ENCODE results near the gene UBE2G2.

Gene UBE2G2

DNA sequence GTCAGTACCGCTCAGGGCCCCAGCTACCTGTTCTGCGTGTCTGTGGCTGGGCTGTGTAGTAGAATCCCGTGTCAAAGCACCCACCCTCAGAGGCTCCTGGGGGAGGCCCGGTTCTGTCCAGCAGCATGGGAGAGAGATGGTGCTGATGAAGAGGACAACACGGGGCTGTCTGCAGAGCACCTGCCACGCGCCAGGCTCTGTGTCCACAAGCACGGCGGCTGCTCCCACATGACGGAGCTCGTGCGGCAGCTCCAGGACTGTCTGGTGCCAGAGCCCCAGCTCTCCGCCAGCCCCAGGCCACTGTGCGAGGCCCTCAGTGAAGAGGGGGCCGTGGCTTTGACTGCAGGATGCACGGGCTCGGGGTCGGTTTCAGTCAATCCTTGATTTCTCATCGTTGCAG is 48.3 kb downstream of the UBE2G2 start:
- in situ Hi-C loops (cut with MboI; ENCODE audit: low pct_unique_long_range_greater_than_20kb, low sequenced_read_pairs, unreplicated experiment), result no loop called here
- TF ChIP-seq, protein P1, sequence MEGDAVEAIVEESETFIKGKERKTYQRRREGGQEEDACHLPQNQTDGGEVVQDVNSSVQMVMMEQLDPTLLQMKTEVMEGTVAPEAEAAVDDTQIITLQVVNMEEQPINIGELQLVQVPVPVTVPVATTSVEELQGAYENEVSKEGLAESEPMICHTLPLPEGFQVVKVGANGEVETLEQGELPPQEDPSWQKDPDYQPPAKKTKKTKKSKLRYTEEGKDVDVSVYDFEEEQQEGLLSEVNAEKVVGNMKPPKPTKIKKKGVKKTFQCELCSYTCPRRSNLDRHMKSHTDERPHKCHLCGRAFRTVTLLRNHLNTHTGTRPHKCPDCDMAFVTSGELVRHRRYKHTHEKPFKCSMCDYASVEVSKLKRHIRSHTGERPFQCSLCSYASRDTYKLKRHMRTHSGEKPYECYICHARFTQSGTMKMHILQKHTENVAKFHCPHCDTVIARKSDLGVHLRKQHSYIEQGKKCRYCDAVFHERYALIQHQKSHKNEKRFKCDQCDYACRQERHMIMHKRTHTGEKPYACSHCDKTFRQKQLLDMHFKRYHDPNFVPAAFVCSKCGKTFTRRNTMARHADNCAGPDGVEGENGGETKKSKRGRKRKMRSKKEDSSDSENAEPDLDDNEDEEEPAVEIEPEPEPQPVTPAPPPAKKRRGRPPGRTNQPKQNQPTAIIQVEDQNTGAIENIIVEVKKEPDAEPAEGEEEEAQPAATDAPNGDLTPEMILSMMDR (IDR thresholded peaks at IDR 0.05; ENCODE audit: extremely low read depth, insufficient read depth, missing control alignments), result no peak
- DNase-seq (ENCODE audit: low spot score), result no peak

DNA sequence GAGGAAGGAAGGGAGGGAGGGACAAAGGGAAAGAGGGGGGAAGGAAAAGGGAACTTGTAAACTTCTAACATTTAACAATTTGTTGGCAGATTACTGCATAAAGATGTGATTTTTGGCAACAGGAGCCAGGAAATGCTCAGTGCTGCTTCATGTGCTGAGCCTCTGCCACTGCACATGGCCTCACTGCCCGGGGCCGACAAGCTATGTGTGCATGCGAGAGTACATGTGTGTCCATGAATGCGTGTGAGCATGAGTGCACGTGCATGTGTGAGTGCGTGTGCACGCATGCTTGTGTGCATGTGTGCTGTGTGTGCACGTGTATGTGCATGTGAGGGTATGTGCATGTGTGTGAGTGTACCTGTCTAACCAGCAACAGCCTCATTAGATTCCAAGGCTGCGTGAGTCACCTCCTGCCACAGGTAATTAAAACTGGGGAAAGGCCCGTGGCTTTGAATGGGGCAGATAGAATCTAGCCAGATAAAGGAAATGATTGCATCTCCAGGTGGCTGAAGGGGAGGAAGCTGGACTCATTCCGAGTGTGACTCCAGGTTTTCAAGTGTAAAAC is 48.9 kb downstream of the UBE2G2 start:
- TF ChIP-seq, protein P1 (IDR thresholded peaks at IDR 0.05; ENCODE audit: extremely low read depth, insufficient read depth, missing control alignments), result no peak
- in situ Hi-C loops (cut with MboI; ENCODE audit: low pct_unique_long_range_greater_than_20kb, low sequenced_read_pairs, unreplicated experiment), result no loop called here
- DNase-seq (ENCODE audit: low spot score), result no peak

DNA sequence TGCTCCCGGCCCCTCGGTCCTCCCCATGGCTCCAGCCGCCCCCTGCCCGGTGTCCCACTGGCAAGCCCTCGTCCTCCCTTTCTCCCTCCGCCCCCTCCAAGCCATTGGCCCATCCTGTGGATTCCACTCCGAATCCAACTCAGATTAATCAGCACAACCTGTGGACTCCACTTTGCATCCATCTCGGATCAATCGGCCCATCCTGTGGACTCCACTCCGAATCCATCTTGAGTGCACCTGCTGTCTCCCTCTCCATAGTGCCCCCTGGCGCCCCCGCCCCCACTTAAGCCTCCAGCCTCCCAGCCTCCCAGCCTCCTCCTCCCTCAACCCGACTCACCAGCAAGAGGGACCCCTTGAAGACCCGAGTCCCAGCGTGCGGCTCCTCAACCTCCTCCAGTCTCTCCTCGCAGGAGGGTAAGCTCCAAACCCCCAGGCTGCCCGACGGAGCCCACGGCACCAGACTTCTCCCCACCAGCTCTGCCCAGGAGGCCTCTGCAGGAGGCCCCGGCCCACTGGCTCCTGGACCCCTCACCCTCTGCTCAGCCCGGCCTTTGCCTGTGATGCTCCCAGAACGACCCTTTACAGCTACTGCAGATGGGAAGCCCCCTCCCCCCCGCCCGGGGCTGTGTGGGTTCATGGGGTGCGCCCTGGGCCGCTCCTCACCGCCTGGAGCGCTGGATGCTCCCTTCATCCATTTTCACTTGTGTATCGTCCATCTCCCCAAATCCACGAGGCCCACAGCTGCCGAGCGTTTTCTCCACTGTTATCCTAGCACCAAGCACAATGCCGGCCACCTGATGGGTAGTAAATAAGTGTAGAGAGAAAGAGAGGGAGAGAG is 49.6 kb downstream of the UBE2G2 start:
- in situ Hi-C loops (cut with MboI; ENCODE audit: low pct_unique_long_range_greater_than_20kb, low sequenced_read_pairs, unreplicated experiment), result no loop called here
- TF ChIP-seq, protein P1 (IDR thresholded peaks at IDR 0.05; ENCODE audit: extremely low read depth, insufficient read depth, missing control alignments), result no peak

DNA sequence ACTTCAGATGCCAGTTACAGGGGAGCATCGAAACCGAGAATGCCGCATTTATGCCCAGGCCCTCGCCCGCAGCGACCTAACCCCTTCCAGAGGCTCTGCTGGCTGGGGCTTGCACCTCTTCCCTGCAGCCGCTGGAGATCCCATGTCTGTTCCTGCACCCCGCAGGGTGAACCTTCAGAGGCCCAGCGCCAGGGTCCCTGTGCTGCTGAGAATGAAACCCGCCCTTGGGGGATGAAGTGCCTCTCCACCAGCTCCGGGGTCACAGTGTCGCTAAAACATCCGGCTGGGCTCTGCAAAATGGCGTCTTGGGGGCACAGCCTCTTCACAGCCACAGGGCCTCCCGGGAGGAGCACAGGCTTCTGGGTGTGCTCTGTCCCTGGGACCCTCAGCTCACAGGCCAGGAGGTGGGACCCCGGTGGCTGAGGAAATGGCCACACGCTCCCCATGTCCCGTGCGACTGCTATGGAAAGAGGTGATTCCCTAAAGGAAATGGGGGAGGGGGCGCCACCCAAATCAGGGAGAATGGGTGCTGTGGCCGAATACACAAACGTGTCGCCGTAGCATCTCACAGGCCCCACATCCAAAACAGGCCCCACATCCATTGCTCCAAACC is 50.3 kb downstream of the UBE2G2 start:
- no peak for DNase-seq (ENCODE audit: low spot score)
- TF ChIP-seq, protein P1 (IDR thresholded peaks at IDR 0.05; ENCODE audit: extremely low read depth, insufficient read depth, missing control alignments), result no peak
- in situ Hi-C loops (cut with MboI; ENCODE audit: low pct_unique_long_range_greater_than_20kb, low sequenced_read_pairs, unreplicated experiment), result no loop called here

More for the DNA sequence above, 49.6 kb downstream of the UBE2G2 start:
- DNase-seq (ENCODE audit: low spot score), result no peak

DNA sequence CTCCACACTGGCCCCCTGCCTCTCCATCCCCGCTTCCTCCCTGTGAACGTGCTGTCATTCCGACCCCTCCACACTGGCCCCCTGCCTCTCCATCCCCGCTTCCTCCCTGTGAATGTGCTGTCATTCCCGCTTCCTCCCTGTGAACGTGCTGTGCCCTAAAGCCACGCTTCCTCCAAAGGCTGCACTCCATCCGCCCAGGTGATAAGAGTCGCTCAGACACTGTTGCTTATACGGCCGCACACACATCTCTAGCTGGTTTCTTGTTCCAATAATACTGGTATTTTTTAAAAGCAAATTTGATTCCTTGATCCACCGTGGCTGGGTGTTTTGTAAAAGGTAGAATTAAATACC is 51.0 kb downstream of the UBE2G2 start:
- in situ Hi-C loops (cut with MboI; ENCODE audit: low pct_unique_long_range_greater_than_20kb, low sequenced_read_pairs, unreplicated experiment), result no loop called here
- TF ChIP-seq, protein P1 (IDR thresholded peaks at IDR 0.05; ENCODE audit: extremely low read depth, insufficient read depth, missing control alignments), result no peak
- DNase-seq (ENCODE audit: low spot score), result no peak

DNA sequence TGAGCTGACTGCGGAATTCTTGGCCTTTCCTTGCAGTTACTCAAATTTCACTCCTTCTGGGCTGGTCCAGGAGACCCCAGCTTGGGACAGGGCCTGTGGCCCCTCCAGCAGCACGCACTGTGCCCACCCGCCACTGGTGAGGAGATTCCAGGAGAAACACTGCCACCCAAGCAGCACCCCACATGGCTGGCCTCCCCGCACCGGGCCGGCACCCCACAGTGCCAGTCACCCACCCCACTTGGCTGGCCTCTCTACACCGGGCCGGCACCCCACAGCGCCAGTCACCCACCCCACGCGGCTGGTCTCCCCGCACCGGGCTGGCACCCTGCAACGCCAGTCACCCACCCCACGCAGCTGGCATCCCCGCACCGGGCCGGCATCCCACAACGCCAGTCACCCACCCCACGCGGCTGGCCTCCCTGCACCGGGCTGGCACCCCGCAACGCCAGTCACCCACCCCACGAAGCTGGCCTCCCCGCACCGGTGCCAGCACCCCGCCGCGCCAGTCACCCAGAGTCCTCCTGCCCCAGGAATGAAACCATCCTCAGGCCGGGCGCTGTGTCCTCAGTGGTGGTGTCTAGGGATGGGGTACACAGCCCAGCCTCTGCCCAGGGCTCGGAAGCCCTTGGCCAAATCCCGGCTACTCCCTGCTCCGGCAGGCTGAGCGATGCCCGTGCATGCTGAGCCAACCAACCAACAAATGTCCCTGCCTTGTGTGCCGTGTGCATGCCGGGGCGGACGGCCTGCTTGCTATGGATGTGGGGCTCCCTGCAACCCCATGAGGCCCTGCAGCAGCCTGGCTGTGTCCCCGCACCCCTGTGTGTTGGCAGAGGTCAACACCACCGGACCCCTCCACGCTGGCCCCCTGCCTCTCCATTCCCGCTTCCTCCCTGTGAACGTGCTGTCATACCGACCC is 51.6 kb downstream of the UBE2G2 start:
- no peak for DNase-seq (ENCODE audit: low spot score)
- TF ChIP-seq, protein P1 (IDR thresholded peaks at IDR 0.05; ENCODE audit: extremely low read depth, insufficient read depth, missing control alignments), result no peak
- in situ Hi-C loops (cut with MboI; ENCODE audit: low pct_unique_long_range_greater_than_20kb, low sequenced_read_pairs, unreplicated experiment), result no loop called here

Data from GM13977 (cell line).